Heart left ventricle (tissue), 13 donors: ENCODE measurements around the gene ACP7.

Experiments
- CTCF ChIP-seq, 12 donors: fragments of 200-600 bp; sonication (generic) in 4 of 12; IDR thresholded peaks; one replicate each; pipeline versions ENCODE4 v1.5.0 to v1.8.0; 2018 to 2022; ENCODE audit warnings: antibody characterized with exemption in 12 of 12, mild to moderate bottlenecking in 5 of 12
- POLR2A ChIP-seq, 2 donors: fragments of 450-650 bp; IDR thresholded peaks; one replicate each; pipeline ENCODE4 v1.6.1; 2017; ENCODE audit warnings: antibody characterized with exemption in 2 of 2, mild to moderate bottlenecking in 2 of 2, moderate library complexity in 2 of 2
- donor health status: ischemic (EF 13 %, LVEDD 7.1; RV severe dilation, severe dysfunction).
- donor health status: DM: no; HTN: yes; CAD: no.
- donor health status: DM: no; HTN: no; CAD: no.
- donor health status: ischemic (EF 25% LVEDD 6.9; RV normal size, moderate dysfunction).
- donor health status: ischemic (EF 25% LVEDD 5.7; RV mildly dilated, moderate dysfunction).
- donor health status: ischemic (EF 35%, LVEDD 5.7; RV mildly dilated, moderate dysfunction).
- donor health status: nonischemic (EF 11% LVEDD 7.7; RV severe dilation, severe dysfunction).
- donor health status: DM: yes; HTN: yes; CAD: no.
- donor health status: PGD.
- donor health status: ischemic (EF 29% LVEDD 5.4; RV normal size, mild dysfunction).
- donor health status: nonischemic (EF 23%, LVEDD 6.1; RV moderate dilation, normal function).

- no peak for TF ChIP-seq CTCF (IDR thresholded peaks at IDR 0.05)
- no peak for TF ChIP-seq POLR2A (IDR thresholded peaks at IDR 0.05)
Measured at GRCh38 chr19:39150235-39150634, 66.1 kb downstream of the ACP7 start.
